Measurements from ENCODE around the gene HHIPL1.

The HHIPL1 gene

DNA sequence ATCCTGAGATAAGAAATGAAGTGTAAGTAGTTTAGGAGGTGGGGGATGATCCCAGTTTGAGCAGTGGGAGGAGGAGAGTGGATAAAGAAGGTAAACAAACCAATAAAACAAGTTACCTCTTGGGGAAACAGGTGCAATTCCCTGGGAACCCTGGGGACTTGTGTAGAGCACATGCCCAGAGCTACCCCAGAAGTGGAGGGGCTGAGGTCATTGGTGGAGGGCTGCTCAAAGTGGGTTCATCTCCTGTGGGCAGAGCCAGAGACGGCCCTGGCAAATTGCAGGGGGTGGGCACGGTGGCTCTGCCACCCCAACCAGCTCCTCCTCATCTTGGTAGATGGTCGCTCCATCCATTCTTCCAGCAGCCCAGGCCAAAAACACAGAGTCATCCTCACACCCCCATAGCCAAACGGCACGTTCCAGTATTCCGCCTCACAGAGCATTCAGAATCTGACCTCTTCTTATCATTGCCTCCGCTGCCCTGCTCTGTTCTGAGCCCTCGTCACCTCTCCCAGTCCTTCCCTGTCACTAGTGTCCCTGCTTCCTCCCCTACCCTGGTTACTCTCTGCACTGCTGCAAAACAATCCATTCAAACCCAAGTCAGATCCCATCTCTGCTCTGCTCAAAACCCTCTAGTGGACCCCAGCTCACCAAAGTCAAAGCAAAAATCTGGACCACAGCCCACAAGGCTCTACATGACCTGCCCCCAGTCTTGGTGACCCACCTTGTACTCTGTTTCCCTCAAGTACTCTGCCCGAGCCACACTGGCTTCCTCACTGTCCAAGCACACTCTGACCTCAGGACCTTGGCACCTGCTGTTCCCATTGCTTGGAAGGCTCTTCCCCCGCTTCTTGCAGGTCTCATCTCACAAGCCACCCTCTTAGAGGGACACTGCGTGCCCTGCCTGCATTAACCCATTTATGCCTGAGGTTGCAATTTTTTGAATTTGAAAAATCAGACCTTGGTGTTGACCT, 44.6 kb downstream of the HHIPL1 start:
- no peak for DNase-seq (ENCODE audit: low read depth)

DNA sequence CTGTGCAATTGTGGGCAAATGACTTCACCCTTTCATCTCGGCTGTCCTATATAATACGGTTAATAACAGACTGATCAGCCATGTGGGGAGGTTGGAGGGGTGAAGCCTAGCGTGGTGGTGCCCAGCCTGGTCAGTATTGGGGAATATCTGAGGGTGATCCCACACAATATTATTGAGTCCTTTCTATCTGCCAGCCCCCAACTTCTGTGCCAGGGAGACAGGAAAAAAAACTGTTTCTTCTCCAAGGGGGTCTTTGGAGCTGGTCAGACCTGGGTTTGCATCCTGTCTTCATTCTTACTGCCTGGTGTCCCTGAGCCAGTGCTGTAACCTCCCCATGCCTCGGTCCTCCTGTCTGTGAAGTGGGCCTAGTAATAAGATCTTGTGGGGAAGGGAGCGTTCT, 45.7 kb downstream of the HHIPL1 start:
- DNase-seq (ENCODE audit: low read depth), result no peak

DNA sequence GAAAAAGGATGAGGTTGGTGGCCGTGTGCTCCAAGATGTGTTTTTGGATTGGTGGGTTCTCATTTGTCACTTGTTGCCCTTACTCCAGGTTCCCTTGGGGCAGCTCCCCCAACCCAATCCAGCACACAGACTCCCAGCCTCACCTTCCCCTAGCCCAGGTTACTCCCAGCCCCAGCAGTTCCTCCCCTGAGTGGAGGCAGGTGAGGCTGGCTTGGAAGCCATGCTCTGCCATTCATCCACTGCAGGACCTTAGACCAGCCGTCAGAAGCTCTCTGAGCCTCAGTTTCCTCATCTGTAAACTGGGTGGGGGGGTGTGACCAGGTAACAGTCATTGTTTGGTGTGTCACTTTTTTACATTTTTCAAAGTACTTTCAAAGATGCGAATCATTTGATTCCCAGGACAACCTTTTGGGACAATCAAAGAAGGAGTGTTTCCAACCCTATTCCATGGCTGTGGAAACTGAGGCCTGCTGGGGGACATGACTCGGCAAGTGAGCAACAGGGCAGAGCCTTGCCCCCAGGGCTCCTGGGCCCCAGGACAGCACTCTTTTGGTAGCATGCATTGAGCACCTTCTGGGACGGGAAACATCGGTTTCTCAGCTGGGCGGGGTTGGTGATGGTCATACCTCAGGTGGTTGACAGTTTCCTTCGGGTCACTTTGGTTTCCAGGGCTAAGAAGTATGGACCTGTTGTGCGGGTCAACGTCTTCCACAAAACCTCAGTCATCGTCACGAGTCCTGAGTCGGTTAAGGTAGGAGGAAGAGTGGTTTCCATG, 46.4 kb downstream of the HHIPL1 start:
- no peak for DNase-seq (ENCODE audit: low read depth)

DNA sequence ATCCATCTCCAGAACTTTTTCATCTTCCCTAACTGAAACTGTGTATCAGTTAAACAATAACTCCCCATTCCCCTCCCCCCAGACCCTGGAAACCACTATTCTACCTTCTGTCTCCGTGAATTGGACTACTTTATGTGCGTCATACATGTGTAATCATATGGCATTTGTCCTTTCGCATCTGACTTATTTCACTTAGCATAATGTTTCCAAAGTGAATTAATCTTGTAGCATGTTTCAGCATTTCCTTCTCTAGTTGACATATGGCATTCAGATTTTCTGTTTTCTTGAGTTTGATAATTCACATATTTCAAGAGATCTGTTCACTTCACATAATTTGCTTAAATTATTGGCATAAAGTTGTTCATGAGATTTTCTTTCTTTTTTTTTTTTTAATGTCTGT, 49.0 kb downstream of the HHIPL1 start:
- no peak for DNase-seq (ENCODE audit: low read depth)

DNA sequence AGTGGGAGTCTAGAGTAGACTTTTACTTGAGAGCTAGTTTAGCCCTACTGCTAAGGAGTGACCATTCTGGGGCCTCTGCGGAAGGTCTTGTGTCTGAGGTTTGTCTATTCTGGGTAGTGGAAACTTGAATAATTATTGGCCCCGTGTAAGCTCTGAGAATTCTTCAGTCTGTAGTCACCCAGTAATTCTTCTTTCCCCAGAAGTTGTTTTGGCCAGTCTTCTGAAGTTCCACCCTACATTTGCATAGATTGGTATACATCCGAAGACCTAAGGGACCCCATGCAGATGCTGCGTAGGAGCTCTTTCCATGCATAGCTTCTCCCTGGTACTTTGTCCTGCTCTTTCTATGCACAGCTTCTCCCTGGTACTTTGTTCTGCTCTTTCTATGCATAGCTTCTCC, 52.0 kb downstream of the HHIPL1 start:
- no peak for DNase-seq (ENCODE audit: low read depth)

DNA sequence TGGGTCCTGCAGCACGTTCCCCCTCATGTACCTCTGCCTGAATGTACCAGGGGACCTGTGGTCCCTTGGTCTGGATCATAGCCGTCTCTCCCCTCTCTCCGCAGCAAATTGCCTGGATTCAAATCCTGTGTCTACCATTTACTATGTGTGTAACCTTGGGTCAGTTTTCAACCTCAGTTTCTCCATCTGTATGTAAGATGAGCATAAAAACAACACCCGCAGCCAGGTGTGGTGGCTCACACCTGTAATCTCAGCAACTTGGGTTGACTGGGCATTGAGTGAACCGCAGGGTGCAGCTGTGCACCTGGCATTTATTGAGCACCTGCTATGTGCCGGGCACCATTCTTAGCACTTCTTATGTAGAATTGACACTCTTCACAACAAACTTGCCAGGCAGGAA, 53.3 kb downstream of the HHIPL1 start:
- no peak for DNase-seq (ENCODE audit: low read depth)

DNA sequence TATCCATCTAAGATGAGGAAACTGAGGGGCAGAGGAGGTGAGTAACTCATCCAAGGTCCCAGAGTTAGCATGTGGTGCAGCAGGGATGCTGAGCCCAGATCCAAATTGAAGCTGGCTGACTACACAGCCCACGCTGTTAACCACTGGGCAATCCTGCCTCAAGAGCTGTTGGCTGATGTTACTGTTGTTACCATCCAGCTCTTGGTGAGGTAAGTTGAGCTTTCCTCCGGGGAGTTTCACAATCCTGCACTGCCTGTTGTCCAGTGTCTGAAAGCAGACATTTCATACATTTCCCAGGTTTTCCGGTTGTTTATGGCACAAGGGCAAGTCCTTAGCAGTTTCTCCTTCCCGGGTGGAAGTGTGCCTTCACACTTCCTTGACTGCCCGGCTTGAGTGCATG, 53.7 kb downstream of the HHIPL1 start:
- no peak for DNase-seq (ENCODE audit: low read depth)

DNA sequence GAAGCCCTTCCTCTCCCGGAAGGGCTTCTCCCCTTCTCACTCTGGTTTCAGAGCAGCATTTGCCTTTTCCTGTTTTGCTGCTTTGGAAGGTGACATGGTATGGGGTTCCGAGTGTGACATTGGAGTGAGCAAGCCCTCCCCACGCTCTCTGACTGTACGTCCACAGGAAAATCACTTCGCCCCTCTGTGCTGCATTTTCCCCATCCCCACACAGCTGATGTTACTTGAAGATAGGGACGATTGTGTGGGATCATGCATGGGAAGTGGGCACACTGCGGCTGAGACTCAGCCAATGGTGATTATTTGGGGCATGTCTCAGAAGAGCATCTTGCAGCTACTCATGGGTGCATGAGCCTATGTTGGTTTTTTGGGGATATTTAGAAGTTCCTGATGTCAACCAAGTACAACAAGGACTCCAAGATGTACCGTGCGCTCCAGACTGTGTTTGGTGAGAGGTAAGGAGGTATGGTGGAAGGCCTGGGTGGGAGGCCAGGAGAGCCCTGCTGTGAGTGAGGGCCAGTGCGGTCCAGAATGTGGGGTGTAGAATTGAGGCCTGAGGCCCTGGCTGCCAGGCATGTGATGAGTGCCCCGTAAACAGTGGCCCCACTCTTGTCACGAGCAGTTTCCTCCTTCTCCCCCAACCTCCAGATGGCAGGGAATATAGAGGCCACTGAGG, 54.3 kb downstream of the HHIPL1 start:
- DNase-seq (ENCODE audit: low read depth), result no peak

DNA sequence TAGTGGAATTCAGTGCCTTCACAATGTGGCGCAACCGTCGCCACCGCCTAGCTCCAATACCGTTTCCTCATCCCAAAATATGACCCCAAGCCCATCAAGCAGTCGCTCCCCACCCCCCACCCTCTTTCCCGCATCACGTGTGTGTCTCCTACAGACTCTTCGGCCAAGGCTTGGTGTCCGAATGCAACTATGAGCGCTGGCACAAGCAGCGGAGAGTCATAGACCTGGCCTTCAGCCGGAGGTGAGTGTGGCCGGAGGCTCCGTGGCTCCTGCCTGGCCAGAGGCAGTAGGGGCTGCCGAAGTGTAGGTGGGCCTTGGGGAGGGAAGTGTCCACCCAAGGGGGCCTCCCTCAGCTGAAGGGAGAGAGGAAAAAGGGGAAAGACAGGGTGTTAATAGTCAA, 54.9 kb downstream of the HHIPL1 start:
- no peak for DNase-seq (ENCODE audit: low read depth)

DNA sequence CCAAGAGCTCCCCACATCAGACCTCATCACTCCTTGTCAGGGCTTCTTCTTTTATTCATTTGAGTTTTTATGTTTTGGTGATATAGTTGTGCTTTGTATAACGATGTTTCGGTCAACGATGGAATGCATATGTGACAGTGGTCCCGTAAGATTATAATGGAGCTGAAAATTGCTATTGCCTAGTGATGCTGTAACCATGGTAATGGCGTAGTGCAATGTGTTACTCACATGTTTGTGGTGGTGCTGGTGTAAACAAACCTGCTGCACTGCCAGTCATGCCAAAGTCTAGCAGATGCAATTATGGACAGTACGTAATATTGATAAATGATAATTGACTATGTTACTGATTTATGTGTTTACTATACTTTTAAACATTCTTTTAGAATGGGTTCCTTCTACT, 55.5 kb downstream of the HHIPL1 start:
- DNase-seq (ENCODE audit: low read depth), result no peak

DNA sequence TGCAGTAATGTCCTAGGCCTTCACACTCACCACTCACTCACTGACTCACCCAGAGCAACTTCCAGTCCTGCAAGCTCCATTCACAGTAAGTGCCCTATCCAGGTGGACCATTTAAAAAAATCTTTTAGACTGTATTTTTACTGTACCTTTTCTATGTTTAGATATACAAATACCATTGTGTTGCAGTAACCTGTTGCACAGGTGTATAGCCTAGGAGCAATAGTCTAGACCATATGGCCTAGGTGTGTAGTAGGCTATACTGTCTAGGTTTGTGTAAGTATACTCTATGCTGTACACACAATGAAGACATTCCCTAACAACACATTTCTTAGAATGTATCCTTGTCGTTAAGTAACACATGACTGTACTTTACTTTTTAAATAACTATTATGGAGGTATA, 56.3 kb downstream of the HHIPL1 start:
- DNase-seq (ENCODE audit: low read depth), result no peak

DNA sequence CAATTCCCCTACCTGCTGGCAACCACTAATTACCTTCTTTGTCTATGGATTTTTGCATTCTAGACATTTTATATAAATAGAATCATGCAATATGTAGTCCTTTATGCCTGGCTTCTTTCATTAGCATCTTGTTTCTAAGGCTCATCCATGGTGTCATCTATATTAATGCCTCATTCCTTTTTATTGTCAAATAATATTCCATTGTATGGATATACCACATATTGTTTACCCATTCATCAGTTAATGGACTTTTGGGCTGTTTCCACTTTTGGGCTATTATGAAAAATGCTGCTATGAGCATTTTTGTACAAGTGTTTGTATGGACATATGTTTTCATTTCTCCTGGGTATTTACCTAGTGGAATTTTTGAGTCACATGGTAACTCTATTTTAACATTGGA, 57.2 kb downstream of the HHIPL1 start:
- no peak for DNase-seq (ENCODE audit: low read depth)

DNA sequence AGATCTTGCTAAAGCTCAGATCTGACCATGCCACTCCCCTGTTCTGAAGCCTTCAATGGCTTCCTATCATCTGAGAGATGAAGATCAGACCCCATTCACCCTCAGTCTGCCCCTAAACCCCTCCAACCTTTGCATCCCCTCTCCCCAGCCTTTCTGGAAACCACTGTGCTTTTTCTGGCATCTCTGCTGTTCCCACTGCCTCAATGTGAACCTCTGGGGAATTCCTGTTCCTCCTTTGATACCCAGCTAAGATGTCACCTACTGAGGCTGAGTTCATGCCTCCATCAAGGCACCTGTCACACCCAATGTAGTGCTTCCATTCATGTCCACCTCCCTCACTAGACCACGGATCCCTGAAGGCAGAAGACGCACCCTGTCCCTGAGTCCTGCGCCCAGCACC, 58.5 kb downstream of the HHIPL1 start:
- DNase-seq (ENCODE audit: low read depth), result no peak

DNA sequence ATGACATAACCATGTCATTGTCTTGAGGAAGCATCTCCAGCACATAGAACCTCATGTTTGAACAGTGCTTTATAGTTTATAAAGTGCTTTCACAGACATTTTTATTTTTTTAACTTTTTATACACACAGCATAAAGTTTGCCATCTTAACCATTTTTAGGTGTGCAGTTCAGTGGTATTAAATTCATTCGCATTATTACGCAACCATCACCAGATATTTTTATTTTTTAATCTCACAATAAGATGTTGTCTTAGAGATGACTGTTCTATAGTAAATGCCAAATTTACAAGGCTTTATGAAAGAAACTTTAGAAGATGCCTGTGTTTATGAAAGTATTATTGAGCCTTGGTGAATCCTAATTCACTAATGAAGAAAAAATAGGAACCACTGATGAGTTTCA, 59.1 kb downstream of the HHIPL1 start:
- DNase-seq (ENCODE audit: low read depth), result no peak

DNA sequence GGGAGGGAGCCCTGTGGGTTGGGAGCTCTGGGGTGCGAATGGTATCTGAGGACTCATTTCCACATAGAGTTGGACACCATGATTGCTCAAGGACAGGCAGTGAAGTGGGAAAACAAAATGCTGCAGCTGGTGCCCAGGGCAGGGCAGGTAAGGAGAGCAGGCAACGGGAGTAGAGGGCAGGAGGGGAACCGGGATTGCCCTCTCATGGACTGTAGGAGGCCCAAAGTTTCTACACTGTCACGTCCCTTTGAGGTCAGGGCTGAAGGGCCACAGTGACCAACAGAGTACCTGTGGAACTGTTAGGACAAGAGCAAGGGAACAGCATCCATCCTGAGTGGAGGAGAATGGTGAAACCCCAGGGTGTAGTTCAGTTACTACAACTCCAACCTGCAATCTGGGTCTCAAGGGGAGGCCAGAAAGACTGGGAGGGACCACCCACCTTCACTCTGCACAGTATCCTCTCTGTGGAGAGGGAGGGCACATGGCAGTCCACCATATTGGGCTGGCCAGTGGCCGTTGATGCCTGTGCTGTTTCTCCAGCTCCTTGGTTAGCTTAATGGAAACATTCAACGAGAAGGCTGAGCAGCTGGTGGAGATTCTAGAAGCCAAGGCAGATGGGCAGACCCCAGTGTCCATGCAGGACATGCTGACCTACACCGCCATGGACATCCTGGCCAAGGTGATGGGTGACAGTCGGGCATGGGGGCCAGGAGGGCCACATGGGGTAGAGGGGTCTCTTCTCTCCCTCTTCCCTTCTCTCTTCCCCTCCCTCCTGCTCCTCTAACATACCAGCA, 61.4 kb downstream of the HHIPL1 start:
- no peak for DNase-seq (ENCODE audit: low read depth)

DNA sequence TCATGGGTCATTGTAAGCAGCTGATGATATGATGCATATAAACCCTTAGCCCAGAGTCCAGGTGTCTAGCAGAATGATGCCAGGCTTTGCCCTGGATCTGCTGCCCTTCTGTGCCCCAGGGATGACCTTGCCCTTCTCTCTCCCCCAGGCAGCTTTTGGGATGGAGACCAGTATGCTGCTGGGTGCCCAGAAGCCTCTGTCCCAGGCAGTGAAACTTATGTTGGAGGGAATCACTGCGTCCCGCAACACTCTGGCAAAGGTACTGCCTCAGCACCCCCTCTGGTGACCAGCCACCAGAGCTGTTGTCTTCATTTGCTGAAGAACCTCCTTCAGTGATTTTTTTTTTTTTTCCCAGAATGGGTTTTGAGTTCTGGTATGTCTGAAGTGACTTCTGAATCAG, 62.5 kb downstream of the HHIPL1 start:
- DNase-seq (ENCODE audit: low read depth), result no peak

DNA sequence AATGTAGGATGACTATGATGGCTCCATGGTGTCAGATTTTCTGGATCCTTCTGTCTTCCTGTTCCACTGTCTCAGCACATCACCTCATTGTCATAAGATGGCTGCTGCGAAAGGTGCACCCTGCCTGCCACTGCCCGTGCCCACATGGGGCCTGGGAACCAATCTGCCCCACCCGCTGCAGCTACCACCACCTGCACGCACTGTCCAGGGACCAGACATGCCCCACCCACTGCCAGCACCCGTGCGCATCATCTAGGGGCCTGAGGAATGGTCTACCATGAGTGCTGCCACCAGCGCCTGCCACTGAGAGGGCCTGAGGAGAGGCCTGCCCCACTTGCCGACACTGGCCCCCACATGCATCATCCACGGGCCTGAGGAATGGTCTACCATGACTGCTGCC, 63.0 kb downstream of the HHIPL1 start:
- no peak for DNase-seq (ENCODE audit: low read depth)

DNA sequence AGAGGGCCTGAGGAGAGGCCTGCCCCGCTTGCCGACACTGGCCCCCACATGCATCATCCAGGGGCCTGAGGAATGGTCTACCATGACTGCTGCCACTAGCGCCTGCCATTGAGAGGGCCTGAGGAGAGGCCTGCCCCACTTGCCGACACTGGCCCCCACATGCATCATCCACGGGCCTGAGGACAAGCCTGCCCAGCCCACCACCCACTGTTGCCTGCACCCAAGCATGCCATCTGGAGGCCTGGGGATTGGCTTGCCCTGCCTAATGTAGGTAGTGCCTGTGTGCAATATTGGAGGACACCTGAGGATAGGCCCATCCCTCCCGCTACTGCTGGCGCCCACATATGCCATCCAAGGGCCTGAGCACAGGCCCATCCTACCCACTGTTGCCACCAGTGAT, 63.5 kb downstream of the HHIPL1 start:
- DNase-seq (ENCODE audit: low read depth), result no peak

DNA sequence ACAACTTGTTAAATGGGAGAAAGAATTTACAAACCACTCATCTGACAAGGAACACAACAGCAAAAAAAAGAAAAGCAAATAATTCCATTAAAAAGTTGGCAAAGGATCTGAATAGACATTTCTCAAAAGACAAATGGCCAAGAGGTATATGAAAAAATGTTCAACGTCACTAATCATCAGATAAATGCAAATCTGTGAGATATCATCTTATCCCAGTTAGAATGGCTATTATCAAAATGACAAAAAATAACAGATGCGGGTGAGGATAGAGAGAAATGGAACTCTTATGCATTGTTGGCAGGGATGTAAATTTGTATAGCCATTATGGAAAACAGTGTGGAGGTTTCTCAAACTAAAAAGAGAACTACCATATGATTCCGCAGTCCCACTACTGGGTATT, 69.0 kb downstream of the HHIPL1 start:
- no peak for DNase-seq (ENCODE audit: low read depth)

DNA sequence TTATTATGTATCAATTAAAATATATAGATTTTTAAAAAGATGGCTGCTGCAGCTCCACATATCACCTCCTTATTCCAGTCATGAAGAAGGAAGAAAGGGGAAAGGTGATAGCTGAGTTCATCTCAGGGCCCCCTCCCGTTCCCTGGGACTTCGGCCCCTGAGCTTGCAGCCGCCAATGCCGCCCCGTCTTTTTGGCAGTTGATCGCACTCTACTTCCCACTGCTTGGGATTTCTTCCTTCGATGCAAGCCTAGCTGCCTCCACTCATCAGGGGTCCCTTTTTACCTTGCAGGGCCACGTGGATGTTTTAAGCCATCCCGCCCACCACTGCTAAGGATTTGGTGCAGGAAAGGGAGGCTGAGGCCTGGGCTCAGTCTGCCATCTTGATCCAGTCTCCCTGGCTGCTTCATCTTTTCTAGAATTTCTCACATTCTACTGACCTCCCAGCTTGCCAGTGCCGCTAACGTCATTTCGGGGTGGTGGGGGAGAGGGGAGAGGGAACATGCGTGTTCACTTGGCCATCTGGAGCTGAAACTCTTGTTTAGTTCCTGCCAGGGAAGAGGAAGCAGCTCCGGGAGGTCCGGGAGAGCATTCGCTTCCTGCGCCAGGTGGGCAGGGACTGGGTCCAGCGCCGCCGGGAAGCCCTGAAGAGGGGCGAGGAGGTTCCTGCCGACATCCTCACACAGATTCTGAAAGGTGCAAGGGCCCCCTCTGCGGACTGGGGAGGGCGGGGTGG, 70.5 kb downstream of the HHIPL1 start:
- no peak for DNase-seq (ENCODE audit: low read depth)

All from stimulated activated CD8-positive, alpha-beta memory T cell treated with anti-CD3 and anti-CD28 coated beads, Interleukin-12 subunit alpha, Interleukin-12 subunit beta, amount 100 ng/mL, for 4 hours (primary cell).